ENCODE data around the gene SORL1.

Gene SORL1

DNA sequence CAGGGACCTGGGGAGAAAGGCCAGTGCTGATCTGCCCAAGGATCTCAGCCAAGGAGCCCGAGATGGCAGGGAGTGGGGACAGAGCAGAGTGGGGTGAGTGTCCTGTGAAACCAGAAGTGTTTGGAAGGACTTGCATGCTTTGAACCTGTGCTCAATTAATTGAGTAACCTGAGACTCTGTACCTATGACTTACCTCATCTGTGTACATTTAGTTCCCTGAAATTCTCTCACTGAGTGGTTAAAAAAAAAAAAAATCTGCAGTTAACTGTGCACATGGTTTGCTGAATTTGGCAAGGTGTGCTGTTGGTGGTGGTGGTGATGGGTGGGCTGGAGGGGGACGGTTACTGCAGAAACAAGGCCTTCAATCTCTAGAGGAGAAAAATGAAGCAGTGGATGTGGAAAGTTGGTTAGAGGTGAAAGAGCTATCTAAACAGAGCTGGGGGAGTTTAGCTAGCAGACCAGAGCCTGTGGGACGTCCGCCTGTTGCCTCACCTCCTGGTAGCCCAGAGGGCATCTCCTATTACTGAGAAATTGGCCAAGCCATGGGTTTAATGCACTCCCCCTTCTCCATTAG is 8.9 kb downstream of the SORL1 start:
- H3K9me3 ChIP-seq (ENCODE audit: control insufficient read depth, low read length): no peaks in the 10 kb centered on the region
- H3K27ac ChIP-seq: no peak overlapping the region
- H3K4me2 ChIP-seq (ENCODE audit: low read length): no peak overlapping the region
- TF ChIP-seq CTCF (IDR thresholded peaks at IDR 0.05): no peak
- H3K4me1 ChIP-seq: no peaks in the 10 kb centered on the region
- H3K27me3 ChIP-seq (ENCODE audit: control insufficient read depth, insufficient read depth, low read length): no peaks in the 10 kb centered on the region
- no peak overlapping the region for H2AFZ ChIP-seq
- H3K9ac ChIP-seq: no peak overlapping the region
- H3K4me3 ChIP-seq (ENCODE audit: low read depth, low read length): no peak overlapping the region
- H3K36me3 ChIP-seq (ENCODE audit: control insufficient read depth, insufficient read depth, low read length): no peaks in the 10 kb centered on the region
- H3K79me2 ChIP-seq: no peaks in the 10 kb centered on the region

- Histone ChIP-seq H3K4me1 (peaks cover 3% of the 10 kb centered on the region), H3K9me3 (ENCODE audit: control insufficient read depth, low read length) (no peaks in the 10 kb centered on the region), H3K9ac (no peak overlapping the region), H3K36me3 (ENCODE audit: control insufficient read depth, insufficient read depth, low read length) (no peaks in the 10 kb centered on the region), H3K4me3 (ENCODE audit: low read depth, low read length) (no peak overlapping the region), H3K4me2 (ENCODE audit: low read length) (no peak overlapping the region), H3K27me3 (ENCODE audit: control insufficient read depth, insufficient read depth, low read length) (no peaks in the 10 kb centered on the region), H3K27ac (no peak overlapping the region), H2AFZ (no peak overlapping the region), H3K79me2 (no peaks in the 10 kb centered on the region)
- no peak for TF ChIP-seq CTCF (IDR thresholded peaks at IDR 0.05)
Measured at GRCh38 chr11:121461843-121462242, 9.7 kb downstream of the SORL1 start.

- H3K4me2 ChIP-seq (ENCODE audit: low read length): no peak overlapping the region
- no peaks in the 10 kb centered on the region for H3K36me3 ChIP-seq (ENCODE audit: control insufficient read depth, insufficient read depth, low read length)
- no peak overlapping the region for H3K27ac ChIP-seq
- no peak overlapping the region for H2AFZ ChIP-seq
- H3K4me1 ChIP-seq: peaks cover 3% of the 10 kb centered on the region
- H3K27me3 ChIP-seq (ENCODE audit: control insufficient read depth, insufficient read depth, low read length): no peaks in the 10 kb centered on the region
- no peak overlapping the region for H3K4me3 ChIP-seq (ENCODE audit: low read depth, low read length)
- H3K9me3 ChIP-seq (ENCODE audit: control insufficient read depth, low read length): no peaks in the 10 kb centered on the region
- H3K79me2 ChIP-seq: no peaks in the 10 kb centered on the region
- no peak overlapping the region for H3K9ac ChIP-seq
- no peak for TF ChIP-seq CTCF (IDR thresholded peaks at IDR 0.05)
Measured at GRCh38 chr11:121463689-121464335, 11.7 kb downstream of the SORL1 start.

- H3K9ac ChIP-seq: no peak overlapping the region
- H3K4me3 ChIP-seq (ENCODE audit: low read depth, low read length): no peak overlapping the region
- H3K4me2 ChIP-seq (ENCODE audit: low read length): no peak overlapping the region
- H2AFZ ChIP-seq: no peak overlapping the region
- no peaks in the 10 kb centered on the region for H3K9me3 ChIP-seq (ENCODE audit: control insufficient read depth, low read length)
- H3K36me3 ChIP-seq (ENCODE audit: control insufficient read depth, insufficient read depth, low read length): no peaks in the 10 kb centered on the region
- no peak overlapping the region for H3K27ac ChIP-seq
- H3K4me1 ChIP-seq: peaks cover 3% of the 10 kb centered on the region
- no peaks in the 10 kb centered on the region for H3K27me3 ChIP-seq (ENCODE audit: control insufficient read depth, insufficient read depth, low read length)
- H3K79me2 ChIP-seq: no peaks in the 10 kb centered on the region
- TF ChIP-seq CTCF (IDR thresholded peaks at IDR 0.05): no peak
Measured at GRCh38 chr11:121464352-121464946, 12.3 kb downstream of the SORL1 start.

DNA sequence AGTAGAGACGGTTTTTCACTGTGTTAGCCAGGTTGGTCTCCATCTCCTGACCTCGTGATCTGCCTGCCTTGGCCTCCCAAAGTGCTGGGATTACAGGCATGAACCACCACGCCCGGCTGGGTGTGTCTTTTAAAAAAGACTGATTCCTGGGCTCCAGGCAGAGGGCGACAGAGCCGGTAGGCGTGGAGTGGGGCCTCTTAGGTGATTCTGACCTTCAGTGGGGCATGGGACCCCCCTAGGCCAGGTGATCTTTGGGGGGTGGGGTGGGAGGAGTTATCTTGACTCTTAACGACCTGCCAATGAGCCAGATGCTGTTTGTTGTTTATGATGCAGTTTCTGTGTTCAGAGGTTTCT is 13.6 kb downstream of the SORL1 start:
- Histone ChIP-seq H3K9ac (no peak overlapping the region), H3K4me1 (peaks cover 3% of the 10 kb centered on the region), H3K4me3 (ENCODE audit: low read depth, low read length) (no peak overlapping the region), H3K79me2 (no peaks in the 10 kb centered on the region), H3K27ac (no peak overlapping the region), H2AFZ (no peak overlapping the region), H3K4me2 (ENCODE audit: low read length) (no peak overlapping the region), H3K9me3 (ENCODE audit: control insufficient read depth, low read length) (no peaks in the 10 kb centered on the region), H3K27me3 (ENCODE audit: control insufficient read depth, insufficient read depth, low read length) (no peaks in the 10 kb centered on the region), H3K36me3 (ENCODE audit: control insufficient read depth, insufficient read depth, low read length) (no peaks in the 10 kb centered on the region)
- no peak for TF ChIP-seq CTCF (IDR thresholded peaks at IDR 0.05)
